A549 treated with Mapracorat at 1 μM for 4 hours (cell line): Measurements from ENCODE around the gene SYT6. TPM values are rescaled to one million over a fixed set of nuclear protein-coding genes. Genes with fewer than 3 reads are reported as not detected.

Experiments
- total RNA-seq: library from RNA; stranded (reverse); fragments of 200-300 nt; extraction: Qiagen RNA extraction; gene quantifications from 5 replicates; pipeline ENCODE4 v1.2.3, GENCODE V29; 2022

Gene SYT6
- total RNA-seq, result 0.34 to 0.57 TPM (median 0.38 TPM) in 5 replicates

GRCh38 chr1:114153261-114154145, at the start of gene SYT6:
SYT6 (minus strand) TSS chr1:114153869; CDS start chr1:114153772, 97 bp downstream.

Other genes with a start within 250 kb of the SYT6 start
- 8.1 to 9.3 TPM (median 8.7 TPM) in 5 replicates for gene AP4B1, start 249.1 kb downstream of the SYT6 start, total RNA-seq
- 8.7 to 10.5 TPM (median 9.6 TPM) in 5 replicates for gene DCLRE1B, start 248.5 kb downstream of the SYT6 start, total RNA-seq
- 11.7 to 17.5 TPM (median 15.4 TPM) in 5 replicates for gene HIPK1, start 224.5 kb downstream of the SYT6 start, total RNA-seq
- gene OLFML3, start 174.4 kb downstream of the SYT6 start, total RNA-seq, result 3.6 to 4.2 TPM (median 3.9 TPM) in 5 replicates